A549 (cell line): Measurements from ENCODE around the gene DUSP3. TPM values are rescaled to one million over a fixed set of nuclear protein-coding genes. Genes with fewer than 3 reads are reported as not detected.

Experiments
- ATOH8 ChIP-seq: fragments of 250-450 bp; sonication (Bioruptor Pico); IDR thresholded peaks from 2 replicates; pipeline ENCODE4 v1.5.0; 2020; ENCODE audit warnings: low read depth, mild to moderate bottlenecking, moderate library complexity
- CBX2 ChIP-seq: fragments of 200-600 bp; sonication (generic); IDR thresholded peaks from 2 replicates; pipeline ENCODE4 v1.6.1; 2016; ENCODE audit warnings: low read depth, mild to moderate bottlenecking, borderline replicate concordance
- CHD4 ChIP-seq: fragments of 200-600 bp; sonication (generic); IDR thresholded peaks from 2 replicates; pipeline ENCODE4 v1.6.1; 2016; ENCODE audit warnings: antibody characterized with exemption, mild to moderate bottlenecking, borderline replicate concordance
- CTCF ChIP-seq: fragments of >200 bp; sonication (Bioruptor Twin); formaldehyde crosslinking; IDR thresholded peaks from 3 replicates; pipeline ENCODE4 v1.5.1; 2016
- EHF ChIP-seq: fragments of 250-450 bp; sonication (Bioruptor Pico); IDR thresholded peaks from 2 replicates; pipeline ENCODE4 v1.5.0; 2020; ENCODE audit warnings: mild to moderate bottlenecking
- ESRRA ChIP-seq: fragments of 150-350 bp; IDR thresholded peaks from 2 replicates; pipeline ENCODE4 v1.6.1; 2014; ENCODE audit warnings: mild to moderate bottlenecking, low read length, borderline replicate concordance
- FOSB ChIP-seq: fragments of 250-450 bp; sonication (Bioruptor Pico); IDR thresholded peaks from 2 replicates; pipeline ENCODE4 v1.5.0; 2020; ENCODE audit warnings: mild to moderate bottlenecking, moderate library complexity
- HDAC2 ChIP-seq: fragments of 200-600 bp; sonication (generic); IDR thresholded peaks from 2 replicates; pipeline ENCODE4 v1.6.1; 2016
- HOXA7 ChIP-seq: fragments of 250-450 bp; sonication (Bioruptor Pico); IDR thresholded peaks from 2 replicates; pipeline ENCODE4 v1.5.0; 2020; ENCODE audit warnings: mild to moderate bottlenecking, moderate library complexity
- HOXB13 ChIP-seq: fragments of 250-450 bp; sonication (Bioruptor Pico); IDR thresholded peaks from 2 replicates; pipeline ENCODE4 v1.5.0; 2020; ENCODE audit warnings: low read depth, mild to moderate bottlenecking, moderate library complexity
- KDM1A ChIP-seq: fragments of 200-600 bp; sonication (generic); IDR thresholded peaks from 2 replicates; pipeline ENCODE4 v1.6.1; 2016; ENCODE audit warnings: low read depth, mild to moderate bottlenecking
- NFE2L2 ChIP-seq: fragments of 150-350 bp; conservative IDR thresholded peaks from 2 replicates; pipeline ENCODE4 v1.6.1; 2014; ENCODE audit warnings: low read length
- NPAS2 ChIP-seq: fragments of 250-450 bp; sonication (Bioruptor Pico); IDR thresholded peaks from 2 replicates; pipeline ENCODE4 v1.8.0; 2022; ENCODE audit warnings: mild to moderate bottlenecking, moderate library complexity, borderline replicate concordance
- NR3C1 ChIP-seq: fragments of >200 bp; sonication (Bioruptor Twin); formaldehyde crosslinking; IDR thresholded peaks from 3 replicates; pipeline ENCODE4 v1.6.1; 2017
- PHF8 ChIP-seq: fragments of 200-600 bp; sonication (generic); IDR thresholded peaks from 2 replicates; pipeline ENCODE4 v1.6.1; 2016; ENCODE audit warnings: low read depth, mild to moderate bottlenecking, antibody characterized with exemption, moderate library complexity, borderline replicate concordance
- POLR2A ChIP-seq: IDR thresholded peaks from 2 replicates; pipeline ENCODE4 v1.6.1; 2012; ENCODE audit warnings: mild to moderate bottlenecking, low read length
- POLR2AphosphoS2 ChIP-seq: conservative IDR thresholded peaks from 2 replicates; pipeline ENCODE4 v1.6.1; 2012; ENCODE audit warnings: low read length, improper control_type of control experiment, inconsistent platforms
- RAD21 ChIP-seq, 2 experiments: fragments of >200 bp in 1 of 2; sonication (Bioruptor Twin) in 1 of 2; formaldehyde crosslinking in 1 of 2; IDR thresholded peaks in 1 of 2; conservative IDR thresholded peaks in 1 of 2; 2 replicates in 1 of 2; 3 replicates in 1 of 2; pipeline ENCODE4 v1.6.1; 2012 to 2018; ENCODE audit warnings: inconsistent platforms in 1 of 2
- RARB ChIP-seq: fragments of 250-450 bp; sonication (Bioruptor Pico); IDR thresholded peaks from 2 replicates; pipeline ENCODE4 v1.8.0; 2021; ENCODE audit warnings: mild to moderate bottlenecking, moderate library complexity
- RNF2 ChIP-seq: fragments of 200-600 bp; sonication (generic); IDR thresholded peaks from 2 replicates; pipeline ENCODE4 v1.6.1; 2016; ENCODE audit warnings: low read depth, mild to moderate bottlenecking, antibody characterized with exemption, moderate library complexity, borderline replicate concordance
- SMC3 ChIP-seq: fragments of >200 bp; sonication (Bioruptor Twin); formaldehyde crosslinking; IDR thresholded peaks from 3 replicates; pipeline ENCODE4 v1.6.1; 2018; ENCODE audit warnings: inconsistent platforms
- TFCP2L1 ChIP-seq: fragments of 250-450 bp; sonication (Bioruptor Pico); IDR thresholded peaks from 2 replicates; pipeline ENCODE4 v1.5.0; 2021; ENCODE audit warnings: mild to moderate bottlenecking
- TP53 ChIP-seq: fragments of 250-450 bp; sonication (Bioruptor Pico); IDR thresholded peaks from 2 replicates; pipeline ENCODE4 v1.5.0; 2021; ENCODE audit warnings: mild to moderate bottlenecking, moderate library complexity
- ZFP36 ChIP-seq: fragments of 450-650 bp; IDR thresholded peaks from 2 replicates; pipeline ENCODE4 v1.6.1; 2014; ENCODE audit warnings: borderline replicate concordance; ENCODE audit not compliant: partially characterized antibody
- ZNF302 ChIP-seq: fragments of 250-450 bp; sonication (Bioruptor Pico); IDR thresholded peaks from 2 replicates; pipeline ENCODE4 v1.9.0; 2021; ENCODE audit warnings: inconsistent platforms, mild to moderate bottlenecking, moderate library complexity
- polyA plus RNA-seq, 4 experiments: library from polyadenylated mRNA; depleted of rRNA in 3 of 4; stranded (reverse); fragments of >200 nt; fragmentation: RNase III in 1 of 4; extraction: RNeasy Plus Mini Kit Qiagen cat#74134 plus additional on column Dnase treatment in 1 of 4; gene quantifications; 2 replicates in 3 of 4; 3 replicates in 1 of 4; pipeline ENCODE4 v1.2.3, GENCODE V29; 2011 to 2017
- TF ChIP-seq, protein P1 (sequence below): fragments of 250-450 bp; sonication (Bioruptor Pico); IDR thresholded peaks from 2 replicates; pipeline ENCODE4 v1.5.0; 2021; ENCODE audit warnings: mild to moderate bottlenecking, moderate library complexity, borderline replicate concordance
- TF ChIP-seq, protein P2 (sequence below): IDR thresholded peaks from 2 replicates; pipeline ENCODE4 v1.6.1; 2012; ENCODE audit warnings: low read depth, borderline replicate concordance
- TF ChIP-seq, protein P3 (sequence below): fragments of >200 bp; sonication (Bioruptor Twin); formaldehyde crosslinking; IDR thresholded peaks from 2 replicates; pipeline ENCODE4 v1.6.1; 2016

The DUSP3 gene
- polyA plus RNA-seq, 2 of the 4 experiments (the other 2 are of a cell fraction), result 60.0 to 62.2 TPM

- TF ChIP-seq RAD21 (conservative IDR thresholded peaks at IDR 0.05 in 1 of 2, IDR thresholded peaks at IDR 0.05 in 1 of 2) (no peak), ZNF302 (CRISPR knock-in tag) (0 out of 2 replicates have a peak, but pooled peaks have one; percentile 14), HOXB13 (CRISPR knock-in tag) (peak; percentile 92), EHF (peak; percentile 87), ESRRA (no peak), RARB (CRISPR knock-in tag) (no peak), POLR2A (peak; percentile 69), POLR2AphosphoS2 (no peak), ZFP36 (no peak), RNF2 (no peak), TP53 (CRISPR knock-in tag) (peak; percentile 89; the same call in 1 of the 2 replicates), HDAC2 (no peak), FOSB (CRISPR knock-in tag) (no peak), NFE2L2 (no peak), SMC3 (no peak), CHD4 (no peak), PHF8 (no peak), HOXA7 (CRISPR knock-in tag) (no peak), NR3C1 (no peak), CTCF (no peak), TFCP2L1 (CRISPR knock-in tag) (peak; percentile 78; the same call in 1 of the 2 replicates), NPAS2 (CRISPR knock-in tag) (no peak), CBX2 (no peak), ATOH8 (CRISPR knock-in tag) (peak; percentile 91), KDM1A (no peak)
- TF ChIP-seq, protein P1, sequence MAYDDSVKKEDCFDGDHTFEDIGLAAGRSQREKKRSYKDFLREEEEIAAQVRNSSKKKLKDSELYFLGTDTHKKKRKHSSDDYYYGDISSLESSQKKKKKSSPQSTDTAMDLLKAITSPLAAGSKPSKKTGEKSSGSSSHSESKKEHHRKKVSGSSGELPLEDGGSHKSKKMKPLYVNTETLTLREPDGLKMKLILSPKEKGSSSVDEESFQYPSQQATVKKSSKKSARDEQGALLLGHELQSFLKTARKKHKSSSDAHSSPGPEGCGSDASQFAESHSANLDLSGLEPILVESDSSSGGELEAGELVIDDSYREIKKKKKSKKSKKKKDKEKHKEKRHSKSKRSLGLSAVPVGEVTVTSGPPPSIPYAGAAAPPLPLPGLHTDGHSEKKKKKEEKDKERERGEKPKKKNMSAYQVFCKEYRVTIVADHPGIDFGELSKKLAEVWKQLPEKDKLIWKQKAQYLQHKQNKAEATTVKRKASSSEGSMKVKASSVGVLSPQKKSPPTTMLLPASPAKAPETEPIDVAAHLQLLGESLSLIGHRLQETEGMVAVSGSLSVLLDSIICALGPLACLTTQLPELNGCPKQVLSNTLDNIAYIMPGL (CRISPR knock-in tag), result no peak; the same call in 1 of the 2 replicates
- TF ChIP-seq, protein P2, sequence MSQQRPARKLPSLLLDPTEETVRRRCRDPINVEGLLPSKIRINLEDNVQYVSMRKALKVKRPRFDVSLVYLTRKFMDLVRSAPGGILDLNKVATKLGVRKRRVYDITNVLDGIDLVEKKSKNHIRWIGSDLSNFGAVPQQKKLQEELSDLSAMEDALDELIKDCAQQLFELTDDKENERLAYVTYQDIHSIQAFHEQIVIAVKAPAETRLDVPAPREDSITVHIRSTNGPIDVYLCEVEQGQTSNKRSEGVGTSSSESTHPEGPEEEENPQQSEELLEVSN, result peak; percentile 84
- TF ChIP-seq, protein P3, sequence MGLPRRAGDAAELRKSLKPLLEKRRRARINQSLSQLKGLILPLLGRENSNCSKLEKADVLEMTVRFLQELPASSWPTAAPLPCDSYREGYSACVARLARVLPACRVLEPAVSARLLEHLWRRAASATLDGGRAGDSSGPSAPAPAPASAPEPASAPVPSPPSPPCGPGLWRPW, result no peak
These were observed 58.3 kb downstream of the DUSP3 start (continued) for GRCh38 chr17:43720311-43721060.
